Endothelial cell of umbilical vein (primary cell): ENCODE data around the gene SMIM21.

ENCODE experiments used
- CTCF ChIP-seq, 2 donors: IDR thresholded peaks; 1 replicate in 1 of 2; 2 replicates in 1 of 2; pipeline ENCODE4 v1.5.1; 2011; ENCODE audit warnings: low read length in 2 of 2, mild to moderate bottlenecking in 2 of 2, moderate library complexity in 2 of 2, control low read depth in 1 of 2, inconsistent platforms in 1 of 2, low read depth in 1 of 2; ENCODE audit not compliant: insufficient read depth in 1 of 2; ENCODE audit errors: extremely low read depth in 1 of 2
- POLR2A ChIP-seq: IDR thresholded peaks from 2 replicates; pipeline ENCODE4 v1.6.1; 2012; ENCODE audit warnings: low read depth, mild to moderate bottlenecking, control low read depth, low read length

DNA sequence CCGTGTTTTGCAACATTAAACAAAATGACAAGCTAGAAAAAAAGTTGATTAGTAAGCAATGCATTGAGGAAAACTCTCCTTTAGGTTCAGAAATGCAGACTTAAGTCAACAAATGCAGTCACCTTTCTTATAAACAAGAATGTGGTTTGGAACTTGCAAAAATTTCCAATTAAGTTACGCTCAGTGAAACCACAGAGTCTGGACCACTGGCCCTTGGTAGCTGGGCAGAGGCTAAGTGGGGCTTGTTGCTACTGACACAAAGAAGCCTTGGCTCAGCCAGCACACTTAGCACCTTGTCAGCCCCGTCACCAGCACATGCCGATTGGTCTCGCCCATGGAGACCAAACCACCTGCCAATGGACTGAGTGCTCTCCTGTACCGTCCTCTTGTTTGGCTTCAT, 53.0 kb downstream of the SMIM21 start:
- TF ChIP-seq CTCF (IDR thresholded peaks at IDR 0.05; ENCODE audit: extremely low read depth in 1 of 2, insufficient read depth in 1 of 2, low read depth in 1 of 2, low read length in 2 of 2) (no peak), POLR2A (no peak)
